ENCODE measurements around the gene TNRC6B.

TNRC6B gene

DNA sequence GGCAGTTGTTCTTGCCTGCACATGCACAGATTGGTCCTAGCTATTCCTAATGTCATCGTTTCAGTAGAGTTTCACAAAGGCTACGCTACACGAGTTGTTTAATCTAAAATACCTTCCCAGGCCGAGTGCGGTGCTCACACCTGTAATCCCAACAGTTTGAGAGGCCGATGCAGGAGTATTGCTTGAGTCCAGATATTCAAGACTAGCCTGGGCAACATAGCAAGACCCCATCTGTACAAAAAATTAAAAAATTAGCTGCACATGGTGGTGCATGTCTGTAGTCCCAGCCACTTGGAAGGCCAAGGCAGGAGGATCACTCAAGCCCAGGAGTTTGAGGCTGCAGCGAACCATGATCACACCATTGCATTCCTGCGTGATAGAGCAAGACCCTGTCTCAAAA, 56.2 kb downstream of the TNRC6B start:
- CTCF ChIA-PET, result no interaction called here
- no peak overlapping the region for H3K27ac ChIP-seq (ENCODE audit: extremely low read depth, low read depth, low read length)

DNA sequence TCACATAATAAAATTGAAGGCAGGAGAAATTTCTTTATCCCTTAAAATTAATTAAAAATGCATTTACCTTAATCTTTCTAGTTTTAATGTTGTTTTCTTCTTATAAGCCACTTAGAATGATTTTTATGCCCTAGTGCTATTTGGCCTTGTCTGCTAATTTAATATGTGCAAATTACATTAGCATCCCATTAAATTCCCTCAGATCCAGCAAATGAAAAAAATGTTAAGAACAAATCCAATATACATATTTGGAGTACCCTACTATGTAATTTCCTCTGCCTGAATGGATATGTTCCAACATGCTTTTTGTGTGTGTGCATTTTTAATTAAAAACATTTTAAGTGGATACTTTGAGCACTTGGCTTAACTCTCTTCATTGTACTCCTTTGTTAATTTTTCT, 56.9 kb downstream of the TNRC6B start:
- H3K9me3 ChIP-seq (ENCODE audit: control insufficient read depth, insufficient read depth, low read depth, low read length), result no peaks in the 10 kb centered on the region
- no peak overlapping the region for H3K27ac ChIP-seq (ENCODE audit: extremely low read depth, low read depth, low read length)
- H3K36me3 ChIP-seq (ENCODE audit: control insufficient read depth in 2 of 2, insufficient read depth in 1 of 2, low read length in 2 of 2), result peaks cover 0 to 8% of the 10 kb centered on the region in 2 experiments; a peak in 1 of 3 replicates
- CTCF ChIA-PET, result no interaction called here
- H3K4me1 ChIP-seq (ENCODE audit: control insufficient read depth, insufficient read depth, low read length), result peaks cover 8% of the 10 kb centered on the region
- POLR2A ChIA-PET, result no interaction called here
- no peak for TF ChIP-seq REPIN1 (tag by site-specific recombination; IDR thresholded peaks at IDR 0.05; ENCODE audit: low read depth)
- TF ChIP-seq, protein P1, sequence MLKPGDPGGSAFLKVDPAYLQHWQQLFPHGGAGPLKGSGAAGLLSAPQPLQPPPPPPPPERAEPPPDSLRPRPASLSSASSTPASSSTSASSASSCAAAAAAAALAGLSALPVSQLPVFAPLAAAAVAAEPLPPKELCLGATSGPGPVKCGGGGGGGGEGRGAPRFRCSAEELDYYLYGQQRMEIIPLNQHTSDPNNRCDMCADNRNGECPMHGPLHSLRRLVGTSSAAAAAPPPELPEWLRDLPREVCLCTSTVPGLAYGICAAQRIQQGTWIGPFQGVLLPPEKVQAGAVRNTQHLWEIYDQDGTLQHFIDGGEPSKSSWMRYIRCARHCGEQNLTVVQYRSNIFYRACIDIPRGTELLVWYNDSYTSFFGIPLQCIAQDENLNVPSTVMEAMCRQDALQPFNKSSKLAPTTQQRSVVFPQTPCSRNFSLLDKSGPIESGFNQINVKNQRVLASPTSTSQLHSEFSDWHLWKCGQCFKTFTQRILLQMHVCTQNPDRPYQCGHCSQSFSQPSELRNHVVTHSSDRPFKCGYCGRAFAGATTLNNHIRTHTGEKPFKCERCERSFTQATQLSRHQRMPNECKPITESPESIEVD (tag by site-specific recombination; IDR thresholded peaks at IDR 0.05), result 0 out of 2 replicates have a peak, but pooled peaks have one; percentile 14
- 0 out of 2 replicates have a peak, but pooled peaks have one; percentile 11 for TF ChIP-seq SP7 (tag by site-specific recombination; IDR thresholded peaks at IDR 0.05)
- H3K4me3 ChIP-seq (ENCODE audit: low read depth, low read length), result no peak overlapping the region

More for the DNA sequence above, 56.2 kb downstream of the TNRC6B start:
- H3K36me3 ChIP-seq (ENCODE audit: control insufficient read depth in 2 of 2, insufficient read depth in 1 of 2, low read length in 2 of 2), result peaks cover 0 to 8% of the 10 kb centered on the region in 2 experiments; a peak in 1 of 3 replicates
- peaks cover 8% of the 10 kb centered on the region for H3K4me1 ChIP-seq (ENCODE audit: control insufficient read depth, insufficient read depth, low read length)
- H3K4me3 ChIP-seq (ENCODE audit: low read depth, low read length), result no peak overlapping the region
- POLR2A ChIA-PET, result interaction anchor here (0.7 kb wide), 1 partner anchor 689 kb away, joined by 3 read pairs; no protein-coding TSS in a partner anchor
- H3K9me3 ChIP-seq (ENCODE audit: control insufficient read depth, insufficient read depth, low read depth, low read length), result no peaks in the 10 kb centered on the region
- TF ChIP-seq, protein P2, sequence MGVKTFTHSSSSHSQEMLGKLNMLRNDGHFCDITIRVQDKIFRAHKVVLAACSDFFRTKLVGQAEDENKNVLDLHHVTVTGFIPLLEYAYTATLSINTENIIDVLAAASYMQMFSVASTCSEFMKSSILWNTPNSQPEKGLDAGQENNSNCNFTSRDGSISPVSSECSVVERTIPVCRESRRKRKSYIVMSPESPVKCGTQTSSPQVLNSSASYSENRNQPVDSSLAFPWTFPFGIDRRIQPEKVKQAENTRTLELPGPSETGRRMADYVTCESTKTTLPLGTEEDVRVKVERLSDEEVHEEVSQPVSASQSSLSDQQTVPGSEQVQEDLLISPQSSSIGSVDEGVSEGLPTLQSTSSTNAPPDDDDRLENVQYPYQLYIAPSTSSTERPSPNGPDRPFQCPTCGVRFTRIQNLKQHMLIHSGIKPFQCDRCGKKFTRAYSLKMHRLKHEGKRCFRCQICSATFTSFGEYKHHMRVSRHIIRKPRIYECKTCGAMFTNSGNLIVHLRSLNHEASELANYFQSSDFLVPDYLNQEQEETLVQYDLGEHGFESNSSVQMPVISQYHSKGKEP (tag by site-specific recombination; IDR thresholded peaks at IDR 0.05), result no peak
- TF ChIP-seq ZNF121 (tag by site-specific recombination; IDR thresholded peaks at IDR 0.05), result peak; percentile 87

DNA sequence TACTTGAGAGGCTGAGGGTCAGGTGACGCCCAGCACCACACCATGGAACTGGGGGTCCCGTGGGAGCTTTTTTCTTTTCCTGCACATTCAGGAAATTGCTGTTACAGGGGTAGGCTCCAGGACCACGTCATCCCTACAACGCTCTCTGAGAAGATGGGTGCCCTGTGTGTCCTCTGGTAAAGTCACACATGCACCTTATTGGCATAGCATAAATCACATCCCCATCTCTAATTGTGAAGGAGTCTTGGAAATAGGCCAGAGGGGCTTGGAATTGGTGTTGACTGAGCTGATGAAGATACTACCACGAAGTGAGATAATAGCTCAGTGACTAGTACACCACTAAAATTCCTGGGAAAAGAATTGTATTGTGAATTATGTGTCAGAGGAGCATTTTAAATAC, 57.6 kb downstream of the TNRC6B start:
- ChIA-PET CTCF (no interaction called here), POLR2A (interaction anchor here (0.6 kb wide), 1 partner anchor 8 kb away, joined by 6 read pairs; no protein-coding TSS in a partner anchor)
- TF ChIP-seq ZNF211 (tag by site-specific recombination; IDR thresholded peaks at IDR 0.05; ENCODE audit: low read depth) (no peak), ZNF510 (tag by site-specific recombination; IDR thresholded peaks at IDR 0.05; ENCODE audit: insufficient replicate concordance) (peak; percentile 77), ZNF223 (tag by site-specific recombination; IDR thresholded peaks at IDR 0.05) (no peak), PRDM1 (tag by site-specific recombination; IDR thresholded peaks at IDR 0.05) (no peak), OSR2 (tag by site-specific recombination; IDR thresholded peaks at IDR 0.05) (peak; percentile 68; the same call in 1 of the 2 replicates), SP7 (tag by site-specific recombination; IDR thresholded peaks at IDR 0.05) (peak; percentile 33; the same call in 1 of the 2 replicates), ZNF664 (tag by site-specific recombination; IDR thresholded peaks at IDR 0.05) (peak; percentile 96), ZEB2 (tag by site-specific recombination; IDR thresholded peaks at IDR 0.05) (peak; percentile 47; the same call in 1 of the 2 replicates), IKZF3 (tag by site-specific recombination; IDR thresholded peaks at IDR 0.05) (0 out of 2 replicates have a peak, but pooled peaks have one; percentile 17)
- TF ChIP-seq, protein P3, sequence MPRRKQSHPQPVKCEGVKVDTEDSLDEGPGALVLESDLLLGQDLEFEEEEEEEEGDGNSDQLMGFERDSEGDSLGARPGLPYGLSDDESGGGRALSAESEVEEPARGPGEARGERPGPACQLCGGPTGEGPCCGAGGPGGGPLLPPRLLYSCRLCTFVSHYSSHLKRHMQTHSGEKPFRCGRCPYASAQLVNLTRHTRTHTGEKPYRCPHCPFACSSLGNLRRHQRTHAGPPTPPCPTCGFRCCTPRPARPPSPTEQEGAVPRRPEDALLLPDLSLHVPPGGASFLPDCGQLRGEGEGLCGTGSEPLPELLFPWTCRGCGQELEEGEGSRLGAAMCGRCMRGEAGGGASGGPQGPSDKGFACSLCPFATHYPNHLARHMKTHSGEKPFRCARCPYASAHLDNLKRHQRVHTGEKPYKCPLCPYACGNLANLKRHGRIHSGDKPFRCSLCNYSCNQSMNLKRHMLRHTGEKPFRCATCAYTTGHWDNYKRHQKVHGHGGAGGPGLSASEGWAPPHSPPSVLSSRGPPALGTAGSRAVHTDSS (tag by site-specific recombination; IDR thresholded peaks at IDR 0.05), result 0 out of 2 replicates have a peak, but pooled peaks have one; percentile 46
- TF ChIP-seq, protein P4, sequence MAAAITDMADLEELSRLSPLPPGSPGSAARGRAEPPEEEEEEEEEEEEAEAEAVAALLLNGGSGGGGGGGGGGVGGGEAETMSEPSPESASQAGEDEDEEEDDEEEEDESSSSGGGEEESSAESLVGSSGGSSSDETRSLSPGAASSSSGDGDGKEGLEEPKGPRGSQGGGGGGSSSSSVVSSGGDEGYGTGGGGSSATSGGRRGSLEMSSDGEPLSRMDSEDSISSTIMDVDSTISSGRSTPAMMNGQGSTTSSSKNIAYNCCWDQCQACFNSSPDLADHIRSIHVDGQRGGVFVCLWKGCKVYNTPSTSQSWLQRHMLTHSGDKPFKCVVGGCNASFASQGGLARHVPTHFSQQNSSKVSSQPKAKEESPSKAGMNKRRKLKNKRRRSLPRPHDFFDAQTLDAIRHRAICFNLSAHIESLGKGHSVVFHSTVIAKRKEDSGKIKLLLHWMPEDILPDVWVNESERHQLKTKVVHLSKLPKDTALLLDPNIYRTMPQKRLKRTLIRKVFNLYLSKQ (tag by site-specific recombination; IDR thresholded peaks at IDR 0.05; ENCODE audit: borderline replicate concordance), result no peak
- TF ChIP-seq, protein P5, sequence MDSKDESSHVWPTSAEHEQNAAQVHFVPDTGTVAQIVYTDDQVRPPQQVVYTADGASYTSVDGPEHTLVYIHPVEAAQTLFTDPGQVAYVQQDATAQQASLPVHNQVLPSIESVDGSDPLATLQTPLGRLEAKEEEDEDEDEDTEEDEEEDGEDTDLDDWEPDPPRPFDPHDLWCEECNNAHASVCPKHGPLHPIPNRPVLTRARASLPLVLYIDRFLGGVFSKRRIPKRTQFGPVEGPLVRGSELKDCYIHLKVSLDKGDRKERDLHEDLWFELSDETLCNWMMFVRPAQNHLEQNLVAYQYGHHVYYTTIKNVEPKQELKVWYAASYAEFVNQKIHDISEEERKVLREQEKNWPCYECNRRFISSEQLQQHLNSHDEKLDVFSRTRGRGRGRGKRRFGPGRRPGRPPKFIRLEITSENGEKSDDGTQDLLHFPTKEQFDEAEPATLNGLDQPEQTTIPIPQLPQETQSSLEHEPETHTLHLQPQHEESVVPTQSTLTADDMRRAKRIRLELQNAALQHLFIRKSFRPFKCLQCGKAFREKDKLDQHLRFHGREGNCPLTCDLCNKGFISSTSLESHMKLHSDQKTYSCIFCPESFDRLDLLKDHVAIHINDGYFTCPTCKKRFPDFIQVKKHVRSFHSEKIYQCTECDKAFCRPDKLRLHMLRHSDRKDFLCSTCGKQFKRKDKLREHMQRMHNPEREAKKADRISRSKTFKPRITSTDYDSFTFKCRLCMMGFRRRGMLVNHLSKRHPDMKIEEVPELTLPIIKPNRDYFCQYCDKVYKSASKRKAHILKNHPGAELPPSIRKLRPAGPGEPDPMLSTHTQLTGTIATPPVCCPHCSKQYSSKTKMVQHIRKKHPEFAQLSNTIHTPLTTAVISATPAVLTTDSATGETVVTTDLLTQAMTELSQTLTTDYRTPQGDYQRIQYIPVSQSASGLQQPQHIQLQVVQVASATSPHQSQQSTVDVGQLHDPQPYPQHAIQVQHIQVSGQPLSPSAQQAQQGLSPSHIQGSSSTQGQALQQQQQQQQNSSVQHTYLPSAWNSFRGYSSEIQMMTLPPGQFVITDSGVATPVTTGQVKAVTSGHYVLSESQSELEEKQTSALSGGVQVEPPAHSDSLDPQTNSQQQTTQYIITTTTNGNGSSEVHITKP (tag by site-specific recombination; IDR thresholded peaks at IDR 0.05), result peak; percentile 59; the same call in 1 of the 2 replicates
- TF ChIP-seq, protein P6, sequence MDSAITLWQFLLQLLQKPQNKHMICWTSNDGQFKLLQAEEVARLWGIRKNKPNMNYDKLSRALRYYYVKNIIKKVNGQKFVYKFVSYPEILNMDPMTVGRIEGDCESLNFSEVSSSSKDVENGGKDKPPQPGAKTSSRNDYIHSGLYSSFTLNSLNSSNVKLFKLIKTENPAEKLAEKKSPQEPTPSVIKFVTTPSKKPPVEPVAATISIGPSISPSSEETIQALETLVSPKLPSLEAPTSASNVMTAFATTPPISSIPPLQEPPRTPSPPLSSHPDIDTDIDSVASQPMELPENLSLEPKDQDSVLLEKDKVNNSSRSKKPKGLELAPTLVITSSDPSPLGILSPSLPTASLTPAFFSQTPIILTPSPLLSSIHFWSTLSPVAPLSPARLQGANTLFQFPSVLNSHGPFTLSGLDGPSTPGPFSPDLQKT (IDR thresholded peaks at IDR 0.05; ENCODE audit: borderline replicate concordance, low read depth, low read length), result no peak
- H3K4me1 ChIP-seq (ENCODE audit: control insufficient read depth, insufficient read depth, low read length), result peaks cover 12% of the 10 kb centered on the region
- no peaks in the 10 kb centered on the region for H3K9me3 ChIP-seq (ENCODE audit: control insufficient read depth, insufficient read depth, low read depth, low read length)
- H3K27ac ChIP-seq (ENCODE audit: extremely low read depth, low read depth, low read length), result no peak overlapping the region
- peaks cover 0 to 8% of the 10 kb centered on the region in 2 experiments; a peak in 1 of 3 replicates for H3K36me3 ChIP-seq (ENCODE audit: control insufficient read depth in 2 of 2, insufficient read depth in 1 of 2, low read length in 2 of 2)
- no peak overlapping the region for H3K4me3 ChIP-seq (ENCODE audit: low read depth, low read length)
